KG1 (cell line): ENCODE measurements around the gene DLG2.
"Not testable (repeated sequence)": the region's sequence is repeated elsewhere in the genome, so short reads cannot be mapped to it uniquely, and the experiment has no call there.

Experiments
- DNase-seq: peaks from one replicate; lab custom pipeline; 2025; lab: John Stamatoyannopoulos, UW

DLG2 gene

GRCh38 chr11:84899740-84900139 is 727.4 kb downstream of the DLG2 start:
- no peak for DNase-seq

GRCh38 chr11:84899134-84899533 is 728.0 kb downstream of the DLG2 start:
- no peak for DNase-seq

GRCh38 chr11:84894666-84895065 is 732.5 kb downstream of the DLG2 start:
- DNase-seq: no peak

GRCh38 chr11:84890676-84891075 is 736.5 kb downstream of the DLG2 start:
- no peak for DNase-seq

GRCh38 chr11:84889556-84889955 is 737.6 kb downstream of the DLG2 start:
- no peak for DNase-seq

GRCh38 chr11:84887055-84887629 is 740.0 kb downstream of the DLG2 start:
- no peak for DNase-seq

- no peak for DNase-seq
Observed at GRCh38 chr11:84886344-84886743, 740.8 kb downstream of the DLG2 start.

- no peak for DNase-seq
Observed at GRCh38 chr11:84884836-84885235, 742.3 kb downstream of the DLG2 start.

GRCh38 chr11:84882056-84882455 is 745.1 kb downstream of the DLG2 start:
- DNase-seq: no peak

- DNase-seq: no peak
Observed at GRCh38 chr11:84871116-84871515, 756.0 kb downstream of the DLG2 start.

GRCh38 chr11:84870486-84870885 is 756.7 kb downstream of the DLG2 start:
- DNase-seq: no peak

- no peak for DNase-seq
Observed at GRCh38 chr11:84866922-84867321, 760.2 kb downstream of the DLG2 start.

- DNase-seq: no peak
Observed at GRCh38 chr11:84865791-84866535, 761.2 kb downstream of the DLG2 start.

- no peak for DNase-seq
Observed at GRCh38 chr11:84865257-84865656, 761.9 kb downstream of the DLG2 start.

GRCh38 chr11:84857746-84858145 is 769.4 kb downstream of the DLG2 start:
- no peak for DNase-seq

GRCh38 chr11:84855508-84856245 is 771.5 kb downstream of the DLG2 start:
- DNase-seq: no peak

GRCh38 chr11:84854498-84854880 is 772.7 kb downstream of the DLG2 start:
- no peak for DNase-seq

- no peak for DNase-seq
Observed at GRCh38 chr11:84853841-84854497, 773.2 kb downstream of the DLG2 start.

GRCh38 chr11:84847842-84848241 is 779.3 kb downstream of the DLG2 start:
- DNase-seq: no peak

- DNase-seq: not testable (repeated sequence)
Observed at GRCh38 chr11:84840201-84840600, 786.9 kb downstream of the DLG2 start.

- no peak for DNase-seq
Observed at GRCh38 chr11:84837402-84838069, 789.6 kb downstream of the DLG2 start.

- no peak for DNase-seq
Observed at GRCh38 chr11:84836371-84836770, 790.8 kb downstream of the DLG2 start.
